Stimulated activated CD4-positive, alpha-beta T cell treated with anti-CD3 and anti-CD28 coated beads, Interleukin-15, amount 100 ng/mL, for 48 hours (primary cell): ENCODE results near the gene SDK1.

Experiments
- DNase-seq, 2 donors: peaks; one replicate each; pipeline ENCODE4 v3.0.0-alpha.2; 2020; ENCODE audit warnings: low read depth in 2 of 2

SDK1 gene

GRCh38 chr7:4174451-4174850 lies 873.4 kb downstream of the SDK1 start:
- no peak for DNase-seq

DNA sequence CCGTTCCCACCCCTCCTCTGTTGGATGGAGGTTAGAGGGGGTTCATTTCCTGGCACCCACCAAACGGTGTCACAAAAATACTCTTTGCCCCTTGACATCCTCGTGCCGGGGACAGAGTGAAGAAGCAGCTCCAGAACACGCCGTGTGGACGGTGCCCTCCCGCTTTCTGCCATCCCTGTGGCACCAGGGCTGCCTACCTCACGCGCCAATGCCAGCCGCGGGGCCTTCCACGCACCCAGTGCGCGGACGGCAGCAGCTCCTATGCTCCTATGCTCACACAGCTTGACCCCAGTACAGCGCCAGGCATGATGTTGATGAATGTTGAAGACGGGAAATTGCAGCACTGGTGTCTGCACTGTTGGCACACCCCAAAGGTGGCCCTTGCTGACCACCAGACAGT lies 873.8 kb downstream of the SDK1 start:
- DNase-seq: no peak

DNA sequence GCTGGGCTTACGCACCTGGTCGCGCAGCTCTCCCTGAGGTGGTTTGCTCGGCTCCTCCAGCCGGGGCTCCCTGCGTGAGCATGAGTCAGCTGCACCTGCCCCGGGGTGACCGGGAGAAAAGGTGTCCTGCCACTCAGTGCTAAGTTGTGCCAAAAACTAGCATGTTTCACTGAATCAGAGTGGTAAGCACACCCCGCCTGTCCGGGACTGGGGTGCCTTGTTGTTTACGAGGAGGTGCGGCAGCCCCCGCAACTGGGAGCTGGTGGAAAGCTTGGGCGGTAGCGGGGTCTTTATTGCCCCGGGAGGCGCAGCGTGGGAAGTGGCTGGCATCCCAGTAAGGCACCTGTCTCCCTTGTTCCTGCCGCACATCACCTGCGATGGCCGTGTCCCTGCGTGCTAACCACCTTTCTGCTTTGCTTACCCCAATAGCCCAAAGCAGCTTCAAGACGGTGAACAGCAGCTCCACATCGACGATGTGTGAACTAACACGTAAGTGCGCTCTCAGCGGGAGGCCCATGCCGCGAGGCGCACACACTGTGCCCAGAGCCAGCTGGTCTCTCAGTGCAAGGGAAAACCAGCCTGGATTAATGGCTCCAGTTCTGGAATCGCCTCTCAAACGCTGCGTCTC lies 874.4 kb downstream of the SDK1 start:
- no peak for DNase-seq

DNA sequence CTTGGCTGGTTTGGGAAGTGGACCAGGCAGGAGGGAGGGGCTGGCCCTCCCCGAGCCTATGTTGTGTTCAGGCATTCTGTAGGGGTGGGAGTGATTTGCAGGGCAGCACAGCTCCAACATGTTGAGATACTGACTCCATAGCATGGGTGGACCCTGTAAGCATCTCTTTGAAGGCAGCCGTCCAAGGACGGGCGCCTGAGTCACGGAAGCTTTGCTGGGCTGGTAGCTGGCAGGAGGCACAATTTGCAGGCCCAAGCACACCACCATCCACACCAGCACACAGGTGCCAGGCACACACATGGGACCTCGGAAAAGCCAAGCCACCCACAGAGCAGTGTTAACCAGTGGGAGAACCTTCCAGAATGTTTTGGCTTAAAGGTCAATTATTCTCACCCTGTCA lies 875.9 kb downstream of the SDK1 start:
- no peak for DNase-seq

DNA sequence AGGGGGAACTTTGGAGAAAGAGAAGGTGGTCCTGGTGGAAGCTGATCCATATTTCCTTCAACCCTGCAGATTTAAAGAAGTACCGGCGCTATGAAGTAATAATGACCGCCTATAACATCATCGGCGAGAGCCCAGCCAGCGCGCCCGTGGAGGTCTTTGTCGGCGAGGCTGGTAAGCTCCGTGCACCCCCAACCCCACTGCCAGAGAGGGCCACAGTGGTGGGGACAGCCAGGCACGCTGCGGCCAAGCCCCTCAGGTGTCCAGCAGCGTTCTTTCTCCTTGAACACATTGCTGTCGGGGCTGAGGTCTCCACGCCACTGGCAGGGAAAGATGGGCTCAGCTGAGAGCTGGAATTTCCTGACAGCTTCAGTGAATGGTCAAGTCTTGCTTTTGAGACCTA lies 877.4 kb downstream of the SDK1 start:
- DNase-seq: no peak

DNA sequence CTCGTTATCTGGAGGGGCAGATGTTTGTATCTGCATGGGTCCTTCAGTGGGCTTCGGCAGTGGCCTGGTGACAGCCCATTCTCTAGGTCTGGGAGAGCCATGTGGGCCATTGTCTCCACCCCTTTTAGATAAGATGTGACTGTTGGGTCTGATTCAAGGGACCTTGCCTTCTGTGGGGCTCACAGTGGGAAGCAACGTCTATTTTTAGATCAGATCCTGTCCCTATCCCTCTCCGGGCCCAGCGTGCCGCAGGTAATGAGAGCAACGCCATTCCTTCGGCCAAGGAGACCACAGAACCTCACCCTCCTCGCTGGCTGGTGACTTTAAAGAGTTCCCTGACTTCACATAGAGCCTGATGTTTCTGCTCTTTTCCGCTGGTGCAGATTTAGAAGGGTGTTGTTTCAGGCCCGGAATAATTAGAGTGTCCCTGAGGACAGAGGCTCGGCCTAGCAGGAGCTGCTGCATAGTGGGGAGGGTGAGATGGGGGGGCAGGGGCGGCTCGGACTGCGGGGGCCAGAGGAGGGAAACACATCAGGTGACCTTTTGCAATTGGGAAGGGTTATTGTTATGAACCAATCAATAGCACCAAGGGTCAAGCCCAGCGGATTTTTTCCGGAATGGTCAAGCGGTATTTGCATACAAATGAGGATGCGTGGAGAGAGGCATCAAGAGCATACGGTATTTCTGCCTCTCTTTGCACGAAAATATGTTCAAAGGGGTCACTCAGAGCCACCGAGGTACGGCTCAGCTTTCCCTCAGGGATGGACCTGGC lies 878.0 kb downstream of the SDK1 start:
- DNase-seq: no peak

GRCh38 chr7:4179688-4180380 lies 878.8 kb downstream of the SDK1 start:
- DNase-seq: no peak

GRCh38 chr7:4181446-4181845 lies 880.4 kb downstream of the SDK1 start:
- DNase-seq: no peak

GRCh38 chr7:4182605-4183300 lies 881.7 kb downstream of the SDK1 start:
- no peak for DNase-seq

DNA sequence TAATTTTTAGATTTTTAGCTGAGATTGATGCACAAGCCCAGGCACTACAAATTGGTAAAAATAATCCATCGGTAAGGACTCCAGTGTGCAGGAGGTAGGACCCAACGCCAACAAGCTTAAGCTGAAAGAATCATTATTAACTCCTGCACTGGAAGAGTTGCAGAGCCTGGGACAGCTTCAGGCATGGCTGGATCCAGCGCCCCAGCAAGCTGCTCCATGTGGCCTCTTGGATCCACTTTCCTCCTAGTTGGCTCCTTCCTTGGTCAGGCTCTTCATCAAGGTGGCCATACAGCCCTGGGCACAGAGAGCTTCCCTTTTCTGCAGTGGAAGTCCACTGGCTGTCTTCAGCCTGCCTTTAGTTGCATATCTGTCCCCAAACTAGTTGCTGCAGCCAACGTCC lies 883.6 kb downstream of the SDK1 start:
- no peak for DNase-seq

DNA sequence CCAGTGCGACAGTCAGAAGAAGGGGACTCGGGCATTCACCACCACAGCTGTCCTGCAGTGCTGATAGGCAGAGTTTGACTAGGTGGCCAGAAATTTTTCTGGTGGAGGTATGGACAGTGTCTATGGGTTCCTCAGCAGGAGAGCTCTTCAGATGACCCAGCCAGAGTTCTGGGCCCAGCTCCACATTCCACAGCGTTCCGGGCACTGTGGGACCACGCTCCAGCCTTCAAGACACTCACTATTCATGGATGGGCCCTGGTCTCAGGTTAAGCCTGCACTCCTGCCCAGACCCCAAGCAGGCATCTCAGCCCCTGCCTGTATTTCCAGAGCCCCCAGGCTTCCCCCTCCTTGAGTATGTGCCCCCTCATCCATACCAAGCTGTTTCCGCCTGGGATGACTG lies 884.1 kb downstream of the SDK1 start:
- no peak for DNase-seq

GRCh38 chr7:4185721-4186512 lies 884.9 kb downstream of the SDK1 start:
- no peak for DNase-seq

DNA sequence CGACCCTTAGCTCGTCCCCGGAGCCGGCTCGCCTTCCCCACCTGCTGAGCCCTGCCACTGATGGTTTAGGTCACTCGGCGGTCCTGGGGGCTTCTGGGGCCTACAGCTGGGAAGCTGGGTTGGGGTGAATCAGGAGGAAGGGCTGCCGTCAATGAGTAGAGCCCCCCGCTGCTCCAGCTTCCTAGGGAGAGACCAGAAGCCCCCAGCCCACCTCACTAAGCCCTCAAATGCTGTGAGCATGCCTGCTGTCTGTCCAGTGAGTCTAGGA lies 885.4 kb downstream of the SDK1 start:
- no peak for DNase-seq

DNA sequence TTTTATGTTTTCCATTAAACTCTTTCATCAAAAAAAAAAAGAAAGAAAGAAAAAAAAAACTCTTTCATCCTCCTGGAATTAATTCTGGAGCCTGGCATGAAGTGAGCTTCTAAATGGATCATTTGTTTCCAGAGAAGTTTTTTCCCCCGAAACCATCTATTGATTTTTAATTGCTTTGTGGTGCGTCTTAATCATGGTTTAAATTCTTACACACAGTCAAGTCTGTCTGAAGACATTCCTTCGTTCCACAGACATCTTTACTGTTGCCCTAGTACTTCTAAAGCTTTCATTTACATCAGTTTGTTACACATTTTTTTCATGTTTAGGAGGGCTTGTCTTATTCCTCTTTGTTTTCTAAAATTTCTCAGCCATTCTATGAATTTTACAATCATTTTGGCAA lies 887.6 kb downstream of the SDK1 start:
- no peak for DNase-seq

DNA sequence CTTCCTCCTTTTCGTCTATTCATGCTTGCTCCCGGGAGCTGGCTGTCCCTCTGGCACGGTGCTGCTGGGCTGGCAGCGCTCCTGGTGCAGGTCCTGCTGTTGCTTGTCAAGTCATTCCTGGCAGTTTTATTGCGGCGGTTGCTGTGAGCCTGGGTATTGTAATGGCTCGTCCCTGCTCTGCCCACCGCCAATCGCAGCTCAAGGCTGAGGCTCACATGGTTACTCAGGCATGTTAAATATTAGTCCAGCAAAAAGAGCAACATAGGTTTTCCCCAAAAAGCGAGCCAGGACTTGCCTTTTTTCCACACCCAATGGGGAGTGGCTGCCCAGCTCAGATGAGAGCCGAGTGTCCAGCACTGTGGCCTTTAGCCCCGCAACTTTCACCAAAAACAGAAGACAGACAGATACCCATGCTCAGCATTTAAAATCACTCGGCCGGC lies 888.1 kb downstream of the SDK1 start:
- no peak for DNase-seq

- DNase-seq: no peak
Observed at GRCh38 chr7:4190010-4190981, 889.2 kb downstream of the SDK1 start.

DNA sequence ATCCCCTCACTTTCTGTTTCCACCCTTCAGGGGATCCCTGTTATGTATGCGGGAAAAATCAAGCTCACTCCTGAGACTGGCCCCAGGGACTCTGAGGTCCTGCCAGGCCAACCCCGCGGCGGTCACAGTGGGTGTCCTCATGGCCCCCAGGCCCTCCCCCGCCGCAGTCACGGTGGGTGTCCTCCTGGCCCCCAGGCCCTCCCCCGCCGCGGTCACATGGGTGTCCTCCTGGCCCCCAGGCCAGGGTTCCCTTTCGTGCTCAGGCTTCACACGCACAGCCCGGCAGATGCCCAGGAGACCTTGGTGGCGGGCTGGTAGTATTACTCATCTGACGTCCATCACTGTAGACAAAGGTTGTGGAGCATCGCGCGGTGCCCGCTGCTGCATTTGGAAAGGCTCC lies 890.0 kb downstream of the SDK1 start:
- no peak for DNase-seq

- DNase-seq: no peak
Observed at GRCh38 chr7:4191525-4191924, 890.5 kb downstream of the SDK1 start.

DNA sequence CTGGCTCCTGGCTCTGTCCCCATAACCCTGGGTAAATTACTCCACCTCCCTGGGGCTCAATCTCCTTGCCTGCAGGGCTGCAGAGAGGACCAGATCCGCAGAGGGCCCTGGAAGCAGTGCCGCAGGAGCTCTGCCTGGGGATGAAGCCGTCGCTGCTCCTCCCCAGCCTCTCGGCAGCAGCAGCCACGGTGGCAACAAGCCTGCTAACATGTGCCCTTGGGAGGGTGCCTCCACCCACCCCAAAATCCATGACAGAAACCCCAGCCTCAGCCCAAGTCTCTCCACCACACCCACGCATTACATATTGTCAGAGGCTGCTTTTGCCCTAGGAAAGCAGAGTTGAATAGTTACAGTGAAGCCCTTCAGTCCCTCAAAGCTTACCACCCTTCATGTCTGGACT lies 894.6 kb downstream of the SDK1 start:
- no peak for DNase-seq

DNA sequence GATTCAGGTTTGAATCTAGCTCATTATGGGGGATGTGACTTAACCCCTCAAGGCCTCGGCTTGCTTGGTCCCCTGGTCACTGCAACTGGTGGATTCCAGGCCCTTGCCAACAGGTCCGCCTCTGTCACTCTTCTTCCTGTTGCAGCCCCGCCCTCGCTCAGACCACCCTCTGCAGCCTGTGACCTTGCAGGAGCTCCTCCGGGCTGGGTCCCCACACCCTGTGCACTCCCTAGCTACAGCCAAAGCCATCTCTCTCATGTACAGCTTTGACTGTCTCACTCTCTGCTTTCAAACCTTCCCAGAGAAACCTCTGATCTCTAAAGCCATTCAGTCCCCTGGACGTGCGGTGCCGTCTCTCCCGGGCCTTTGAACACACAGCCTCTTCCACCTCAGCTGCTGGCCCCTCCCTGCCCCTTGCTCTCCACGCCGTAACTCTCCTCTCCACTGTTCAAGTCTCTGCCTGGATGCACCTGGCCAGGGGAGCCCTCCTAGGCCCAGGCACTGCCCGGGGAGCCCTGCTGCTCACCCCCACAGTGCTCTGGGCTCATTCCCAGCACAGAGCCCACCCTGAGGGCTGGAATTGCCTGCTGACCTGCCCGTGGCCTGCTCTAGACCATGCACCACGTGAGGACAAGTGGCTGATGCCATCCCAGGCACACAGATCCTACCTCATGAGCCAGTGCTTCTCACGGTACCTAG lies 895.2 kb downstream of the SDK1 start:
- no peak for DNase-seq
